GM19467 (cell line): ENCODE results near the gene DARS1.

Experiments
- ATAC-seq: cut with Tn5 transposase; IDR thresholded peaks from one replicate; pipeline ENCODE4 v1.9.1; 2021; ENCODE audit warnings: mild to moderate bottlenecking, moderate library complexity; ENCODE audit not compliant: unreplicated experiment

DARS1 gene

DNA sequence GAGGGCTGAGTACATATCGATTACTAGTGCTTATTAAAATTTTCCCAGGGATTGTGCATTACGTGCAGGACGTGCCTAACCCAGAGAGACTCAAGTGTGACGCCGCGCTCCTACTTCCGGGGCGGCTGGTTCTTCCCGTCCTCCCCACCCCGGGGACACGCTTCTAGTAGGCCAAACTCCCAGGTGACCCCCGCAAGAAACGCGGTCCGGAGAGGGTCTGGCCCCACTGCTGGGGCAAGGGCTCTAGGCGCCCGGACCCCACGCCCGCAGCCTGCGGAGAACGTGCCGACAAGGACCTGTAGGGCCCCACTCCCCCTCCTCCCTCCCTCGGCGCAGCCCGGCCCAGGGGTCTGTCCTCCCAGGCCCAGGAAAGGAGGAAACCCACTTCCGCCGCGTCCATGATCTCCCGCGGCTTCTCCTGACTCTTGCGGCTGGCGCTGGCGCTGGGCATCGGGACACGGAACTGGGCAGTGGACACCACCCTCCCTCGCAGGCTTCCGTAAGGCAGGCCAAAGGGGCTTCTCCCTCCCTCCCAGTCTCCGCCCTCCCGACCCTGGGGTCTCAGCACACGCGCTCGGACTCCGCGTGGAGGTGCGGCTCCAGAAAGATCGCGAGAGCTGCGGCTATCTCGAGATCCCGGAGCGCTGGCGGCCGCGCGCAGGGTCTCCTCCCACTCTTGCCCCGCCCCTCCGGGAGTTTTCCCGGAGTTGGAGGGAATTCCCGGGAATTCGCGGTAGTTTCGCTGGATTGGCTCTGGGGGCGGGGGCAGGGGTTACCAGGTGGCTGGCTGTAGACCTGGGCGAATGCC, at the start of gene DARS1:
DARS1 (minus strand) TSS at position 609 of the 808 bp plus-strand sequence; CDS start at position 451, 158 bp downstream.
- peak; percentile 82 for ATAC-seq

DNA sequence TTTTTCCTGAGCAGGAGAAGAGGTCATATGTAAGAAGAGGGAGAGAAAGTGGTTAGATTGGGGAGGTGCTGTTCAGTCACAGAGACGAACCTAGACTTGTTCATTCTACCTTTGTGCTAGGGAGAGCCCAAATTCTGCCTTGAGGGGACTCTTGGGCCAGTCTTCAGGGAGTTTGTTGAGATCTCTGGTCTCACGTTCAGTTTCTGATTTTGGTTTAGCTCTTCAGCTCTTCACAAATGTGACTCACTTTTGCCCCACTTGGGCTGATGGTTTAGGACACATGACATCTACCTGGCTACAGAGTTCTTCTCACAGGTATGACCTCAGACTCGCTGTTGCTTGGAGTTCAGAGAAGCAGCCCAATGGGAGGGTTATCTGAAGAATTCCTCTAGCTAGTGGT, 49.2 kb upstream of the DARS1 start:
- ATAC-seq, result no peak

DNA sequence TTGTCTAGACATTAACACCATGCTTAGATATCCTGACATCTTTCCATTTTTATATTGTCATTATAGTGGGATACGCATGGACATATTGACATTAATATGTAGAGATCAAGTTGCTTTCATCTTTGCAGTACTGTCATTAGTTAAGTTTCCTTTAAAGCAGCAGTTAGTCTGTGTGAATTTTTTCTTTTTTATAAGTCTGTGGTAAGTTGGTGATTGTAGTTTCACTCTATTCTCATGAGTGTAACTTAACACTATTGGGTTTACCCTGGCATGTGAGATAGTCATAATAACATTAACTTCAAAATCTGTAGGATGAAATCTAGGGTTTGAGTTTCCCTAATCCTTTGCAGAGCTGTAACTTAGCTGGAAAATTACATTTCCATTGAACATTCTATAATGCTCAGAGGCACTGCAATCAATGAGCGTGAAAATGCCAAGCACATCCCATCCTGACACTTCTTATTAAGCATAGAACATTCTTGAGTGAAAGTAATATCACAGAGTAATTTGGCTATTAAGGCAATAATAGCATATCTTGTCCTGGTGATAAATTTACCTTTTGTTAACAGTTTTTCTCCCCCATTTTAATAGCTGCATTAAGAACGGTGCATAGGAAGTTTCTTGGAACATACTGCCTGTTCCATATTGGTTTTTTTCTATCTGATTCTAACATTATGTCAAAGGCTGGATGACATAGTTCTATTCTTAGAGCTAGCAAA, 47.5 kb upstream of the DARS1 start:
- ATAC-seq, result no peak

GRCh38 chr2:136032192-136032591, 46.8 kb upstream of the DARS1 start:
- ATAC-seq, result no peak

DNA sequence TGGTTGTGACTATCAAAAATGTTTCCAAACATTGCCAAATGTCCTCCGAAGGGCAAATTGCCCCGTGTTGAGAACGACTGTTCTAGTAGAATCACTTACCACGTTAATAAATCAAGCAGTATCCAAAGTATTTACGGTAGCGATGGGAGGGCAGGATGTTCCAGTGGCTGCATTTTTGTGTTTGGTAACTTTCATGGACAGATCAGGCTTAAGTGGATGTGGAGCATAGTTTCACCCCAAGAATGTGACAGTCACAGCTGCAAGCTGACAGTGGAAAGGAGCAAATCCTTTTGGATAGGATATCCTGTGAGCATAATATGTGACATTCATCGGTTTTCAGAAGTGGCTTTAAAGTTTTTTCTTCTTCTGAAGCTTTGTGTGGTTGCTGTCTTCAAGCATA, 46.3 kb upstream of the DARS1 start:
- ATAC-seq, result no peak

DNA sequence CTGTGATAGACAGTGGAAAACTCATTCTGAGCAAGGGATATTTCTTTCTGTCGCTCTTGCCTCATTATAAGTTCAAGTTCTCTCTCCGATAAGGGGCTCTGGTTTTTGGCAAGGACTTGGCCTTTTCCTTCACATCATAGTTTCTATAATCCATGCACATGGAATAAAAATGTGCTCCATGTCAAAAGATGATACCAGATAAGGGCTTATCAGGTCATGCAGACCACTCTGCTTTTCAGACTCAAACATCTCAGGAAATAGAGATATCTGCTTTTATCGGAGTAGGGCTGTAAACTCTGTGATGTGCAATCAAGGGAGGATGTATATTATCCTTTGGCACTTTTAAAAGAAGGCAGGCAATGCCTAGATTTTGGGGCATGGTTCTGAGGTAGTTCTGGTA, 45.0 kb upstream of the DARS1 start:
- ATAC-seq, result no peak

DNA sequence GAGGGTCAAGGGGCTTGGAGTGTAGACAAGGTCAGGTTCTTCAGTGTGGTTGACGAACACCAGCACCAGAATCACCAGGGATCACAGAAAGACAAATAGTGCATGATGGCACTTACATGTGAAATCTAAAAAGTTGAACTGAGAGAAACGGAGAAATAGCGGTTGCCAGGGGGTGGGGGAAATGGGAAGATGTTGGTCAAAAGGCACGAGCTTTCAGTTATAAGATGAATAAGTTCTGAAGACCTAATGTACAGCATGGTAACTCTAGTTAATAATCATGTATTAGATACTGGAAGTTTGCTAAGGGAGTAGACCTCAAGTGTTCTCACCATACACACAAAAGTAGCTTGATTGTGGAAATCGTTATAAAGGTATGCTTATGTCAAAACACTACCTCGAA, 43.7 kb upstream of the DARS1 start:
- no peak for ATAC-seq

GRCh38 chr2:136028001-136028400, 42.6 kb upstream of the DARS1 start:
- ATAC-seq, result no peak

DNA sequence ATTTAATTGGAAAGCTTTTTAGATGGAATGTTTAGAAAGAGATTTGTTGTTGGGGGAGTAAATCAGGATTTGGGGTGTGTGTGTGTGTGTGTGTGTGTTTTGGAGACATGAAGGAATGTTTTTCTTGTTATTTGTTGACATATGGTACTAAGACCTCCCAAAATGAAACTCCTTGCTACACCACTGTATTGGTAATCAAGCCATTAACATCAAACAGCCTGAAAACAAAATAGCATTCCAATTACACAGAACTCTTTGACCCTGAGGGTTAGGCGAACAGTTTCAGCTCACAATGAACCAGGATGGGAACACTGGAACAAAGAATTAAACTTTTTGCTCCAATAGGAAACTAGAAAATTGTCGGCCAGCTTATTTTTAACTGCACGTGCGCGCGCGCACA, 41.7 kb upstream of the DARS1 start:
- no peak for ATAC-seq

- ATAC-seq, result peak; percentile 54
Measured at GRCh38 chr2:136025057-136025973, 39.9 kb upstream of the DARS1 start.

GRCh38 chr2:136024616-136025015, 39.2 kb upstream of the DARS1 start:
- no peak for ATAC-seq

DNA sequence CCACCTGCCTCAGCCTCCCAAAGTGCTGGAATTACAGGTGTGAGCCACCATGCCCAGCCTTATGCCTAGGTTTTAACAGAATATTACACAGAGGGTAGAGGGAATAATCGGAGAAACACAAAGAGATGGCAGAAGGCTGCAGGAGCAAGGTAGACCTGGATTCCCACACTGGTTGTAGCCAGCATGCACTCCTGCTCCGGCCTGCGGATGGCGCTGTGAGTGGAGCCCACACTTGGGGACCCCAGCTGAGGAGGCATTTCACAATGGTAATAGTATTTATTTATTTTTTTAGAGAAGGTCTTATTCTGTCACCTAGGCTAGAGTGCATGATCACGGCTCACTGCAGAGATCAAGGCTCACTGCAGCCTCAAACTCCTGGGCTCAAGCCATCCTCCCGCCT, 38.8 kb upstream of the DARS1 start:
- ATAC-seq, result no peak

GRCh38 chr2:136023416-136023815, 38.0 kb upstream of the DARS1 start:
- no peak for ATAC-seq

GRCh38 chr2:136022396-136023146, 37.1 kb upstream of the DARS1 start:
- ATAC-seq, result no peak

DNA sequence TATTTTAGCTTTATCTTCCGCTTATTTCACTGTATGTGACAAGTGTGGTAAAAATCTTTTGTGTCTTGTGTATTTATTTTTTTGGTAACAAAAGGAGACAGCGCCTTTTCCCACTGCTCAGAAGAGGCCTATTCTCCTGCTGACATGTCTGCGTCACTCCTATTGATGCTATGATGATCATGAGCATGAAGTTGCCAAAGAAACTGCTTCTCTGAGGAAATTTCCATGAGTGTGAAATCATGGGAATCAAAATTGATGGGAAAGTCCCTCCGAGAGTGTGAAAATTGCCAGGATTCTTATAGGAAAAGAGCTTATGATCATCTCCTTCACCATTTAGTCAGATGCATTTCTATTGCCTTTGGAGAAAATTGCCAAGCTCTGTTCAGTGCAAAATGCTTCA, 36.5 kb upstream of the DARS1 start:
- no peak for ATAC-seq

DNA sequence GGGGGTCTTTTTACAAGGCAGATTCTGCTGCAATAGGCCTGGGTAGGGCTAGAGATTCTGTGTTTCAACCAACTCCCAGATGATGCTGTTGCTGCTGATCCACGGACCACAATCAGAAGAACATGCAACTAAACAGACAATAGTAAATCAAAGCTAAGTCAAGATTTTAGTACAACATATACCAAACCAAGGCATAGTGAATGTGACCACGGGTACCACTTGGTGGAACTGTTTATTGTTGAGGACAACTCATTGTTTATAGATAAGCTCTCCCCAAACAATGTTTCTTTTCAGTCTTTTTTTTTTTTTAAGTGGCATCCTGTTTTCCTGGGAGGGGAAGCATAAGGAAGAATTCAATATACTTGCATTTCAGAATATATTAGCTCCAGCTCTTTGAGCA, 36.0 kb upstream of the DARS1 start:
- ATAC-seq, result no peak

DNA sequence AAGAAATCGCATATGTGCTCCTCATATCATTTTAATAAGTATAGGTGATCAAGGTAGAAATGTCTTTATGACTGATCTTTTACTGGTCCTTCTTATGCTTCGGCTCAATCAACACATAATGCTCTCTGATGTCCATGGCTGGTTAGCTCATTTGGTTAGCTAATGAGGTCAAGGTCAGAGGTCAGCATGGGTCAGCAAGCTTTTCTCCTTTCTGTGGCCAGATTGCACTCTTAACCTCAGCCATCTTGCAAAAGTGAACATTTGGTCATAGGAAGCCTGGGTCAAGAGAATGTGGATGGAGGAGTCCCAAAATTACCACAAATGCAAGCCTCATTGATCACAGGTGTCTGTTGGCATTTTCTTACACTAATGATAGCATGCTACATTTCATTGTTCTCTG, 35.4 kb upstream of the DARS1 start:
- ATAC-seq, result no peak

- no peak for ATAC-seq
Measured at GRCh38 chr2:136019825-136020224, 34.4 kb upstream of the DARS1 start.

DNA sequence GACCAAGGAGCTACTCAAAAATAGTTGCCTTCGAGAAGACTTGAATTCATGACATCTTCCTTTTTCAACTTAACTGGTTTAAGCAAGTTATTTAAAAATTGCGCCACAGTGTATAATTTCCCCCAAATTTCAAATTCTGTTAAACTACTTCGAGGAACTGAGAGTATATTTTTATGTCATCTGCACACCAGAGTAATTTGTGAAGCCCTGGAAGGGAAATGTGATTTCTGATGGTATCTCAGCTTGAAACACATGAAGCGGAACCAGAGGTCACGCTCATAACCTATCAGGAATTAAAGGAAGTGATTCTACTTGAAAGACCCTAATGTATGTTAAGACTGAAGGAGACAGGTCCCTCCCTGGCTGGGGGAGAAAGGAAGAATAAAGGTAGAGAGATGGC, 33.9 kb upstream of the DARS1 start:
- peak; percentile 50 for ATAC-seq

DNA sequence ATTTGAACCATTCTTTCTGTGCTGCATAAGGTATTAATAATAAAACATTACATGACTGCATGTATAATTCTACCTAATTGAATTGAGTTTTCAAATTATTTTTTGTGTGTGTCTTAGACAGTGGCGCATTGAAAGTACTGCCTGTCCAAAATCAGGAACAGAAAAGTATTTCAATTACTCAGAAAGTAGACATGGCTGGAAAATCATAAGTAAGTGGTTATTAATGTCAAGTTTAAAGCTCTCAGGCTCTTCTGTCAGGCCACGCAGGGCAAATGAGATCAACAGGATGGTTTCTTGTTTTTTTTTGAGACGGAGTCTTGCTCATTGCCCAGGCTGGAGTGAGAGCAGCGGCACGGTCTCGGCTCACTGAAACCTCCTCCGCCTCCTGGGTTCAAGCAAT, 32.4 kb upstream of the DARS1 start:
- no peak for ATAC-seq

- no peak for ATAC-seq
Measured at GRCh38 chr2:136016836-136017235, 31.4 kb upstream of the DARS1 start.
